Measurements from ENCODE around the gene DDX5.

Gene DDX5

GRCh38 chr17:64534187-64534586, 28.1 kb upstream of the DDX5 start:
- TF ChIP-seq POLR2A (IDR thresholded peaks at IDR 0.05; ENCODE audit: low read depth, low read length) (no peak; the same call in 1 of the 2 replicates), POLR2AphosphoS5 (IDR thresholded peaks at IDR 0.05; ENCODE audit: low read depth, low read length) (no peak), TAF1 (IDR thresholded peaks at IDR 0.05; ENCODE audit: borderline replicate concordance, low read depth, low read length) (no peak)
- no peak for FAIRE-seq
- DNase-seq (ENCODE audit: insufficient read length), result no peak

- DNase-seq (ENCODE audit: insufficient read length) (no peak), FAIRE-seq (no peak)
- TF ChIP-seq TAF1 (IDR thresholded peaks at IDR 0.05; ENCODE audit: borderline replicate concordance, low read depth, low read length) (no peak), POLR2AphosphoS5 (IDR thresholded peaks at IDR 0.05; ENCODE audit: low read depth, low read length) (no peak), POLR2A (IDR thresholded peaks at IDR 0.05; ENCODE audit: low read depth, low read length) (no peak)
Measured at GRCh38 chr17:64533784-64534183, 27.7 kb upstream of the DDX5 start.

DNA sequence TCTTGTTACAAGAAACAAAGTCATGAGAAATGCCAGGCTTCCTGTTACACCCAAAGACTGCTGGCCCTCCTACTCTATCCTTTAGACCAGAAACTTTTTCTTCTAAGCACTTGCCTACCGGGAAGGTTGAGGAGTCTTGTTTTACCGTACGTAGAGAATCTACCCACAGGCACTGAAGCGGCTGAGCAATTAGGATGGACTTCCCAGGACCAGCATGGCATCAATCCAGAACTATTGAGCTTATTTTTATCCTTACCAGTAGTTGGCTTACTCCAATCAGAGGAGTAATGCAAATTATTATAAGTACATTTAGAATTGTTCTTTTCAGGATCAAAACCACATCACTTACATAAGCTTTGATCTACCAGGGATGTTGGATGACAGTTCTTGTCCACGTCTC, 26.3 kb upstream of the DDX5 start:
- FAIRE-seq (no peak), DNase-seq (ENCODE audit: insufficient read length) (no peak)
- TF ChIP-seq POLR2AphosphoS5 (IDR thresholded peaks at IDR 0.05; ENCODE audit: low read depth, low read length) (no peak), TAF1 (IDR thresholded peaks at IDR 0.05; ENCODE audit: borderline replicate concordance, low read depth, low read length) (no peak), POLR2A (IDR thresholded peaks at IDR 0.05; ENCODE audit: low read depth, low read length) (no peak)

DNA sequence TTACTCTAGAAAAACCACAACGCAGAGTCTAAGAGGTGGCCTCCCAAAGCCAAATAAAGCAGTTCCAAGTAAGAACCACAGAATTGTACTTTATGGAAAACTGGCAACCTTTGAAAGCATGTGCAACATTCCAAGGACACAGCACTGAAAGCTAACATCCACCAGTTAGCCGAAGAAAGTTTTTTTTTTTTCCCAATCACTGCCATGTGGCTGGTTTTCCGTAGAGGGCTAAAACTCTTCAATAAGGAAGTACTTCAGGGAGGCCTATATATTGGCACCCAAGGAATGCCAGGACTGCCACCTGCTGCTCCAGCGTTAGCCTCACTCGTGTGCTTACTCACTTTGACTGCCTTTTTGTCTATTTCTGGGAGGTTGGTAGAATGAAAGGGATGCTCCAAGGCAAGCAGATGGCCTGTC, 25.9 kb upstream of the DDX5 start:
- TF ChIP-seq POLR2AphosphoS5 (IDR thresholded peaks at IDR 0.05; ENCODE audit: low read depth, low read length) (no peak), POLR2A (IDR thresholded peaks at IDR 0.05; ENCODE audit: low read depth, low read length) (no peak), TAF1 (IDR thresholded peaks at IDR 0.05; ENCODE audit: borderline replicate concordance, low read depth, low read length) (no peak)
- no peak for FAIRE-seq
- DNase-seq (ENCODE audit: insufficient read length), result no peak

- DNase-seq (ENCODE audit: insufficient read length) (no peak), FAIRE-seq (no peak)
- TF ChIP-seq POLR2A (IDR thresholded peaks at IDR 0.05; ENCODE audit: low read depth, low read length), result no peak
- TF ChIP-seq TAF1 (IDR thresholded peaks at IDR 0.05; ENCODE audit: borderline replicate concordance, low read depth, low read length), result no peak
- no peak for TF ChIP-seq POLR2AphosphoS5 (IDR thresholded peaks at IDR 0.05; ENCODE audit: low read depth, low read length)
Measured at GRCh38 chr17:64529221-64529620, 23.1 kb upstream of the DDX5 start.

DNA sequence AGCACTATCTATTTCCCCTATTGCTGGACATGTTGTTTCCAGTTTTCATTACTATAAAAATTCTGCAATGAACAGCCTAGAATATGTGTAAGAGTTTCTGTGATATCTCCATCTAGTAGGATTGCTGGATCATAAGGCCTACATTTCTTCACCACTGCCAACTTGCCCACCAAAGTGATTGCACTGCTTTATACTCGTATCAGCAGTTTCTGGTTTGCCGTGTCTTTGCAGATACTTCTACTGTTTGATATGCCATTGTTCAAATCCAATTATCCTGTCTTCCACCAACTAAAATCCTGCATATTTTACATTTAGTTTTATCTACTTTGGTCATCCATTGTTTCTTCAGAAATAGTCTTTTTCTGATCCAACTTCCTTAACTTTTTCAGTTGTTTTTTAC, 21.8 kb upstream of the DDX5 start:
- no peak for TF ChIP-seq POLR2A (IDR thresholded peaks at IDR 0.05; ENCODE audit: low read depth, low read length)
- no peak for TF ChIP-seq TAF1 (IDR thresholded peaks at IDR 0.05; ENCODE audit: borderline replicate concordance, low read depth, low read length)
- TF ChIP-seq POLR2AphosphoS5 (IDR thresholded peaks at IDR 0.05; ENCODE audit: low read depth, low read length), result no peak
- no peak for DNase-seq (ENCODE audit: insufficient read length)
- no peak for FAIRE-seq

DNA sequence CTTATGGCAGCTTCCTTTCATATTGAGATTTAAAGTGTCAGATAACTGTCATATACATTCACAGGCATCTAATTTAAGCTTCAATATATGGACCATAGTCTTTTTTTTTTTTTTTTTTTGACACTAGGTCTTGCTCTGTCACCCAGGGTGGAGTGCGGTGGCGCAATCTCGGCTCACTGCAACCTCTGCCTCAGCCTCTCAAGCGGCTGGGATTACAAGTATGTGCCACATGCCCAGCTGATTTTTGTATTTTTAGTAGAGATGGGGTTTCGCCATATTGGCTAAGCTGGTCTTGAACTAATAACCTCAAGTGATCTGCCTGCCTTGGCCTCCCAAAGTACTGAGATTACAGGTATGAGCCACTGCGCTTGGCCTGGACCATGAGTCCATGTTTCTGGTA, 14.3 kb upstream of the DDX5 start:
- FAIRE-seq (no peak), DNase-seq (ENCODE audit: insufficient read length) (no peak)
- TF ChIP-seq POLR2AphosphoS5 (IDR thresholded peaks at IDR 0.05; ENCODE audit: low read depth, low read length), result no peak
- TF ChIP-seq POLR2A (IDR thresholded peaks at IDR 0.05; ENCODE audit: low read depth, low read length), result no peak
- no peak for TF ChIP-seq TAF1 (IDR thresholded peaks at IDR 0.05; ENCODE audit: borderline replicate concordance, low read depth, low read length)

- TF ChIP-seq POLR2A (IDR thresholded peaks at IDR 0.05; ENCODE audit: low read depth, low read length), result no peak
- TF ChIP-seq TAF1 (IDR thresholded peaks at IDR 0.05; ENCODE audit: borderline replicate concordance, low read depth, low read length), result no peak
- TF ChIP-seq POLR2AphosphoS5 (IDR thresholded peaks at IDR 0.05; ENCODE audit: low read depth, low read length), result no peak
- FAIRE-seq, result no peak
- DNase-seq (ENCODE audit: insufficient read length), result no peak
Measured at GRCh38 chr17:64519601-64520000, 13.5 kb upstream of the DDX5 start.

DNA sequence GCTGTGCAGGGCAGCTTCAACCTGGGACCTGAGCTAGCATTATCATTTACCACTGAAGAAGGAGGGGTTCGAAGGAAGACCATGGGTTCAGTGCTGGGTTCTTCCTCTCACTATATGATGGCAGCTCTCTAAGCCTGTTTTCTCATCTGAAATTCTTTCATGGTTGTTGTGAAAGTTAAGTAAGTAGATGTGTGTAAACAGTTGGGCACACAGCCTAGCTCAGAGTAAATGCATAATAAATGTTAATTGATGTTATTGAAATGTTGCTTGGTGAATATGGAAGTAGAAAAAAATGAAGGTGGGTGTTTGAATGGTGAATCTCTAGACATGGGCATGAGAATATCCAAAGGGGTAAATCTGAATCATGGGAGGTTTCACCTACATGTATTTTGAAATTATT, 9.7 kb upstream of the DDX5 start:
- no peak for FAIRE-seq
- TF ChIP-seq TAF1 (IDR thresholded peaks at IDR 0.05; ENCODE audit: borderline replicate concordance, low read depth, low read length), result no peak
- TF ChIP-seq POLR2AphosphoS5 (IDR thresholded peaks at IDR 0.05; ENCODE audit: low read depth, low read length), result no peak
- no peak for TF ChIP-seq POLR2A (IDR thresholded peaks at IDR 0.05; ENCODE audit: low read depth, low read length)
- DNase-seq (ENCODE audit: insufficient read length), result no peak

GRCh38 chr17:64515419-64515818, 9.3 kb upstream of the DDX5 start:
- no peak for DNase-seq (ENCODE audit: insufficient read length)
- no peak for TF ChIP-seq TAF1 (IDR thresholded peaks at IDR 0.05; ENCODE audit: borderline replicate concordance, low read depth, low read length)
- TF ChIP-seq POLR2AphosphoS5 (IDR thresholded peaks at IDR 0.05; ENCODE audit: low read depth, low read length), result no peak
- no peak for TF ChIP-seq POLR2A (IDR thresholded peaks at IDR 0.05; ENCODE audit: low read depth, low read length)
- no peak for FAIRE-seq

DNA sequence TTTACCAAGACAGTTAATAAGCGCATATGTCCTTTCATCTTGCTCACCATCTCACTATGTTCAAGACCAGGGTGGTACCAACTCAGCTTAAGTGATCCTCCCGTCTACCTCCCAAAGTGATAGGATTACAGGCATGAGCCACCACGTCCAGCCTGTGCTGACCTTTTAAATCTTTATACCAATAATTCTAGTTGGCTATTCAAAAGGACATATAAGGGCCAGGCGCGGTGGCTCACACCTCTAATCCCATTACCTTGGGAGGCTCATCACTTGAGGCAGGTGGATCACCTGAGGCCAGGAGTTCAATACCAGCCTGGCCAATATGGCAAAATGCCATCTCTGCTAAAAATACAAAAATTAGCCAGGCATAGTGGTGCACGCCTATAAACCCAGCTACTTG, 3.1 kb upstream of the DDX5 start:
- FAIRE-seq, result no peak
- no peak for TF ChIP-seq TAF1 (IDR thresholded peaks at IDR 0.05; ENCODE audit: borderline replicate concordance, low read depth, low read length)
- no peak for TF ChIP-seq POLR2AphosphoS5 (IDR thresholded peaks at IDR 0.05; ENCODE audit: low read depth, low read length)
- DNase-seq (ENCODE audit: insufficient read length), result no peak

DNA sequence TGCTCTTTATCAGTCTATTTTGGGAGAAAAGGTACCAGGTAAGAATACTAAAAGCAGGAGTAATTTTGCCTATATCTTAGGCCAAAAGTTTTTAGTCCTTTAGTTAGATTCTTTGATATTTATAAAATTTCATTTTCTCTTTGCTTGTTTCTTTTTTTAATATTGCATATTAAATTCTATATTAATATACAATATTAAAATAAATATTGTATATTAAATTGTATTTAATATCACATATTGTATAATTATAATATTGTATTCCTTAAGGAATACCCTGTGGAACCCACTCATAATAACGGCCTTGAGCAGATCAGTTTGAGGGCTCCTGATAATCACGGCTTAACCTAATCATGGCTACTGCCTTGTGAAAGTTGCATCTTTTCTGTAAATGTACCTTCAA, 2.6 kb upstream of the DDX5 start:
- FAIRE-seq (no peak), DNase-seq (ENCODE audit: insufficient read length) (no peak)
- TF ChIP-seq TAF1 (IDR thresholded peaks at IDR 0.05; ENCODE audit: borderline replicate concordance, low read depth, low read length) (no peak), POLR2A (IDR thresholded peaks at IDR 0.05; ENCODE audit: low read depth, low read length) (no peak), POLR2AphosphoS5 (IDR thresholded peaks at IDR 0.05; ENCODE audit: low read depth, low read length) (no peak)

GRCh38 chr17:64507413-64507782, 1.3 kb upstream of the DDX5 start:
- TF ChIP-seq POLR2A (IDR thresholded peaks at IDR 0.05; ENCODE audit: low read depth, low read length), result no peak
- no peak for TF ChIP-seq TAF1 (IDR thresholded peaks at IDR 0.05; ENCODE audit: borderline replicate concordance, low read depth, low read length)
- TF ChIP-seq POLR2AphosphoS5 (IDR thresholded peaks at IDR 0.05; ENCODE audit: low read depth, low read length), result no peak
- DNase-seq (ENCODE audit: insufficient read length), result no peak
- no peak for FAIRE-seq
